Measurements from ENCODE around the gene FNDC1. TPM values are rescaled to one million over a fixed set of nuclear protein-coding genes. Genes with fewer than 3 reads are reported as not detected.
"Not testable (repeated sequence)": the region's sequence is repeated elsewhere in the genome, so short reads cannot be mapped to it uniquely, and the experiment has no call there.

FNDC1 gene
- total RNA-seq: not detected

DNA sequence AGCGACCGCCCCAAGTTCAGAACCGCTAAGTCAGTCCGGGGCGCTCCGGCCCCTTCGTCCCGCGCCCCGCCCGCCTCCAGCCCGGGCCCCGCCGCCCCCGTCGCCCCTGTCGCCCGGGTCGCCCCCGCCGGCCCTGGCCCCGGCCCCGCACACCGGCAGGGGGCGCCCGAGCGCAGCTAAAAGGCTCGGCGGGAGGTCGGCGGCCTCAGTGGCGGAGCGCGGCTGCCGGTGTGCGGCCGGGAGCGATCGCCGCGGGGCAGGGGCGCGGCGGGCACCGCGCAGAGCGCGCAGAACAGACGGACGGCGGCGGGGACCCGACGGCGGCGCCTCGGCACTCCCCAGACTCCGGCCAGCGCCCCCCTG is at the start of gene FNDC1:
Gene FNDC1 (plus strand): TSS at position 208 of the 363 bp plus-strand sequence. CDS start 197 bp downstream, outside the sequence.
- Mint-ChIP-seq H3K36me3 (ENCODE audit: low read depth) (no peaks in the 10 kb centered on the region), H3K9me3 (ENCODE audit: insufficient read depth) (no peaks in the 10 kb centered on the region), H3K4me1 (ENCODE audit: low read depth) (peaks cover 13% of the 10 kb centered on the region), H3K4me3 (peak within 1 kb of the TSS; percentile 53), H3K27me3 (ENCODE audit: low read depth) (peaks cover 77% of the 10 kb centered on the region), H3K27ac (no peak within 1 kb of the TSS)
- ATAC-seq (peak; percentile 93), DNase-seq (peak; percentile 64)
- ChIA-PET CTCF (interaction anchor here (0.6 to 1.3 kb wide), 3 partner anchors 9 to 293 kb away, joined by 3 to 4 read pairs (median 4); no protein-coding TSS in a partner anchor), POLR2A (no interaction called here)

DNA sequence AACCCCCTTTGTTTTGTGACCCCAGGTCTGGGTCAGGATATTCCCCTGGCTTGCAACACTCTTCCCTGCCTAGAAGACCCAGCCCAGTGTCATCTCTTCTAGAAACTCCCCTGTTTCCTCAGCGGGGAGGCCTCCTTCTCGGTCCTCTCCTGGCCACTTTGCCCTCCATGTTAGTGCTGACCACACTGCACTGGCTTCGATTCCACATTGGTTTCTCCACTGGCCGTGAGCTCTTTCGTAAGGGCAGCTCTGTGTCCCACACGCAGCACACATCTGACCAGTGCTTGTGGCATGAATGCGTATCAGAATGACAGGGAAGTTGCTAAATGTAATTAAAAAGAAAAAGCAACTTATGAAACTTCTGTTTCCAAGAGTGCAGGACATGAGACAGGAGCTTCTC is 49.4 kb upstream of the FNDC1 start:
- no peak for DNase-seq
- no peak for ATAC-seq
- peaks cover 2% of the 10 kb centered on the region for H3K27me3 Mint-ChIP-seq (ENCODE audit: low read depth)

DNA sequence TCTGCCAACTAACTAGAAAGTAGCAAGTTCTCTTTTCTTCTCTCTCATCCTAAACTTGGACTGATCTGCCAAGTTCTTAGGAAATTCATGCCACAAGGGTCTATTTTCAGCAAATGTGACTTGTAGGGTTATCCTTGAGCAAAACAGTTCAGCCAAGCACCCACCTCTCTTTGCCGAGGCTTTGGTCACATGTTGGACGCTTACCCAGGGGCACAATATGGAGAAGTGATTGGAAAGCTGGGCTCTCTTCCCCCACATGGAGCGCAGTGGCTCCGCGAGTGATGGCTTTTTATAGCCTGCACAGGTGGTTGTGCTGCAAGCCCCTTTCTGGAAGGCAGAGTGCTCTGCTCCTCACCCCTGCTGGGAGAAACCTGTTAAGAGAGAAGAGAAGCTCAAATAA is 47.7 kb upstream of the FNDC1 start:
- H3K27ac Mint-ChIP-seq: no peak overlapping the region
- H3K9me3 Mint-ChIP-seq (ENCODE audit: insufficient read depth): no peaks in the 10 kb centered on the region
- H3K27me3 Mint-ChIP-seq (ENCODE audit: low read depth): peaks cover 4% of the 10 kb centered on the region
- no peaks in the 10 kb centered on the region for H3K36me3 Mint-ChIP-seq (ENCODE audit: low read depth)
- no peak overlapping the region for H3K4me3 Mint-ChIP-seq
- ChIA-PET CTCF (interaction anchor here (0.6 to 1.5 kb wide), 5 partner anchors 8 to 113 kb away, joined by 3 to 6 read pairs (median 3); no protein-coding TSS in a partner anchor), POLR2A (interaction anchor here (1.2 kb wide), 1 partner anchor 14 kb away, joined by 3 read pairs; no protein-coding TSS in a partner anchor)
- no peak for ATAC-seq
- no peak for DNase-seq
- H3K4me1 Mint-ChIP-seq (ENCODE audit: low read depth): peaks cover 9% of the 10 kb centered on the region

More for the DNA sequence above, 49.4 kb upstream of the FNDC1 start:
- H3K4me1 Mint-ChIP-seq (ENCODE audit: low read depth): peaks cover 9% of the 10 kb centered on the region
- no peaks in the 10 kb centered on the region for H3K36me3 Mint-ChIP-seq (ENCODE audit: low read depth)
- ChIA-PET POLR2A (no interaction called here), CTCF (interaction anchor here (1.6 to 2.2 kb wide), 3 partner anchors 10 to 111 kb away, joined by 7 to 18 read pairs (median 9); no protein-coding TSS in a partner anchor)
- H3K4me3 Mint-ChIP-seq: no peak overlapping the region
- no peak overlapping the region for H3K27ac Mint-ChIP-seq
- H3K9me3 Mint-ChIP-seq (ENCODE audit: insufficient read depth): no peaks in the 10 kb centered on the region

GRCh38 chr6:159122453-159122852 is 46.7 kb upstream of the FNDC1 start:
- POLR2A ChIA-PET: interaction anchor here (1.2 kb wide), 1 partner anchor 15 kb away, joined by 3 read pairs; no protein-coding TSS in a partner anchor
- no peak for DNase-seq
- Mint-ChIP-seq H3K9me3 (ENCODE audit: insufficient read depth) (no peaks in the 10 kb centered on the region), H3K36me3 (ENCODE audit: low read depth) (no peaks in the 10 kb centered on the region), H3K27ac (no peak overlapping the region), H3K4me1 (ENCODE audit: low read depth) (peaks cover 9% of the 10 kb centered on the region), H3K4me3 (no peak overlapping the region), H3K27me3 (ENCODE audit: low read depth) (peaks cover 4% of the 10 kb centered on the region)
- CTCF ChIA-PET: interaction anchor here (1.2 to 1.9 kb wide), 4 partner anchors 10 to 114 kb away, joined by 3 to 6 read pairs (median 4); no protein-coding TSS in a partner anchor
- ATAC-seq: no peak

DNA sequence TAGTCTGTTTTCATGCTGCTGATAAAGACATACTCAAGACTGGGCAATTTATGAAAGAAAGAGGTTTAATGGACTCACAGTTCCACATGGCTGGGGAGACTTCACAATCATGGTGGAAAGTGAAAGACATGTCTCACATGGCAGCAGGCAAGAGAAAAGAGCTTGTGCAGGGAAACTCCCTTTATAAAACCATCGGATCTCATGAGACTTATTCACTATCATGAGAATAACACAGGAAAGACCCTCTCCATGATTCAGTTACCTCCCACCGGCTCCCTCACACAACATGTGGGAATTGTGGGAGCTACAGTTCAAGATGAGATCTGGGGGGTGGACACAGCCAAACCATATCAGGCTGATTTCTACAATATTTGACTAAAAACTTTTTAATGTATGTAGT is 45.4 kb upstream of the FNDC1 start:
- DNase-seq; POLR2A ChIA-PET; H3K27me3 Mint-ChIP-seq (ENCODE audit: low read depth); H3K9me3 Mint-ChIP-seq (ENCODE audit: insufficient read depth); H3K27ac Mint-ChIP-seq; H3K4me3 Mint-ChIP-seq; H3K4me1 Mint-ChIP-seq (ENCODE audit: low read depth); ATAC-seq; H3K36me3 Mint-ChIP-seq (ENCODE audit: low read depth): not testable (repeated sequence)
- CTCF ChIA-PET: interaction anchor here (1.9 to 4.6 kb wide), 2 partner anchors 9 to 115 kb away, joined by 4 to 18 read pairs; no protein-coding TSS in a partner anchor

GRCh38 chr6:159125014-159125609 is 44.1 kb upstream of the FNDC1 start:
- no peaks in the 10 kb centered on the region for H3K9me3 Mint-ChIP-seq (ENCODE audit: insufficient read depth)
- ChIA-PET POLR2A (no interaction called here), CTCF (interaction anchor here (1.0 to 4.6 kb wide), 4 partner anchors 9 to 117 kb away, joined by 3 to 18 read pairs (median 6); no protein-coding TSS in a partner anchor)
- peaks cover 4% of the 10 kb centered on the region for H3K27me3 Mint-ChIP-seq (ENCODE audit: low read depth)
- ATAC-seq (no peak), DNase-seq (no peak)
- H3K4me1 Mint-ChIP-seq (ENCODE audit: low read depth): peaks cover 4% of the 10 kb centered on the region
- no peak overlapping the region for H3K4me3 Mint-ChIP-seq
- no peaks in the 10 kb centered on the region for H3K36me3 Mint-ChIP-seq (ENCODE audit: low read depth)
- no peak overlapping the region for H3K27ac Mint-ChIP-seq

GRCh38 chr6:159125951-159126352 is 43.2 kb upstream of the FNDC1 start:
- Mint-ChIP-seq H3K9me3 (ENCODE audit: insufficient read depth) (no peaks in the 10 kb centered on the region), H3K4me1 (ENCODE audit: low read depth) (no peaks in the 10 kb centered on the region), H3K27ac (no peak overlapping the region), H3K4me3 (no peak overlapping the region), H3K27me3 (ENCODE audit: low read depth) (peaks cover 4% of the 10 kb centered on the region), H3K36me3 (ENCODE audit: low read depth) (no peaks in the 10 kb centered on the region)
- ChIA-PET POLR2A (interaction anchor here (0.9 kb wide), 2 partner anchors 15 to 81 kb away, joined by 3 read pairs; no protein-coding TSS in a partner anchor), CTCF (interaction anchor here (1.7 to 4.6 kb wide), 3 partner anchors 9 to 118 kb away, joined by 6 to 18 read pairs (median 14); no protein-coding TSS in a partner anchor)
- no peak for DNase-seq
- no peak for ATAC-seq

- H3K27ac Mint-ChIP-seq: no peak overlapping the region
- ATAC-seq: no peak
These were observed 42.6 kb upstream of the FNDC1 start for GRCh38 chr6:159126590-159126989.

DNA sequence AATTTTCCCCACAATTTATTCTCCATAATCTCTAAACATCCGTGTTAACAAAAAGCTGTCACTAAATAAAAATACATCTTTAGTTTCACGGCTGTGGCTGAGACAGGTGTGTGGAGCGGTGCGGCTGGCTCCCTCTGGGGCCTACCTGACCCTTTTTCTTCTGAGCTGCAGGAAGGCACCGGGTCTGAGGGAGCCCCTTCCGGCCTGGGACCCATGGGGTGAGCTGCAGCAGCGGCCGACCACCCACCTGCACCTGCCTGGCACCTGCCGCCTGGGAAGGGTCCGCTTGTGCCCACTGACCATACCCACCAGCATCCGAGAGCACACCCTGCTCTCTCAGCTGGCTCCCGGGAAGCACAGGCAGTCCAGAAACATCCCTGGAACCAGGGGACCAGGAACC is 41.5 kb upstream of the FNDC1 start:
- ATAC-seq: no peak
- Mint-ChIP-seq H3K27me3 (ENCODE audit: low read depth) (peaks cover 4% of the 10 kb centered on the region), H3K27ac (no peak overlapping the region), H3K4me3 (no peak overlapping the region), H3K36me3 (ENCODE audit: low read depth) (no peaks in the 10 kb centered on the region), H3K9me3 (ENCODE audit: insufficient read depth) (no peaks in the 10 kb centered on the region), H3K4me1 (ENCODE audit: low read depth) (no peaks in the 10 kb centered on the region)
- no peak for DNase-seq
- POLR2A ChIA-PET: no interaction called here
- CTCF ChIA-PET: interaction anchor here (1.1 to 3.0 kb wide), 3 partner anchors 18 to 119 kb away, joined by 4 to 14 read pairs (median 6); no protein-coding TSS in a partner anchor

More at GRCh38 chr6:159126590-159126989, 42.6 kb upstream of the FNDC1 start:
- no peak for DNase-seq
- no peak overlapping the region for H3K4me3 Mint-ChIP-seq
- ChIA-PET POLR2A (interaction anchor here (0.9 kb wide), 2 partner anchors 16 to 81 kb away, joined by 3 read pairs; no protein-coding TSS in a partner anchor), CTCF (interaction anchor here (1.7 to 4.6 kb wide), 3 partner anchors 8 to 118 kb away, joined by 6 to 18 read pairs (median 14); no protein-coding TSS in a partner anchor)
- no peaks in the 10 kb centered on the region for H3K9me3 Mint-ChIP-seq (ENCODE audit: insufficient read depth)
- H3K36me3 Mint-ChIP-seq (ENCODE audit: low read depth): no peaks in the 10 kb centered on the region
- H3K27me3 Mint-ChIP-seq (ENCODE audit: low read depth): peaks cover 4% of the 10 kb centered on the region
- no peaks in the 10 kb centered on the region for H3K4me1 Mint-ChIP-seq (ENCODE audit: low read depth)

GRCh38 chr6:159128978-159129377 is 40.2 kb upstream of the FNDC1 start:
- no peak overlapping the region for H3K27ac Mint-ChIP-seq
- DNase-seq: no peak
- POLR2A ChIA-PET: no interaction called here
- H3K4me3 Mint-ChIP-seq: no peak overlapping the region
- H3K9me3 Mint-ChIP-seq (ENCODE audit: insufficient read depth): no peaks in the 10 kb centered on the region
- no peaks in the 10 kb centered on the region for H3K4me1 Mint-ChIP-seq (ENCODE audit: low read depth)
- H3K27me3 Mint-ChIP-seq (ENCODE audit: low read depth): peaks cover 2% of the 10 kb centered on the region
- no peak for ATAC-seq
- CTCF ChIA-PET: interaction anchor here (0.9 to 3.0 kb wide), 6 partner anchors 19 to 120 kb away, joined by 3 to 14 read pairs (median 4); no protein-coding TSS in a partner anchor
- H3K36me3 Mint-ChIP-seq (ENCODE audit: low read depth): no peaks in the 10 kb centered on the region

- Mint-ChIP-seq H3K4me3 (no peak overlapping the region), H3K27me3 (ENCODE audit: low read depth) (peaks cover 5% of the 10 kb centered on the region), H3K36me3 (ENCODE audit: low read depth) (no peaks in the 10 kb centered on the region), H3K4me1 (ENCODE audit: low read depth) (peaks cover 5% of the 10 kb centered on the region), H3K9me3 (ENCODE audit: insufficient read depth) (no peaks in the 10 kb centered on the region), H3K27ac (no peak overlapping the region)
- ChIA-PET CTCF (interaction anchor here (8.3 kb wide), 1 partner anchor 19 kb away, joined by 170 read pairs; no protein-coding TSS in a partner anchor), POLR2A (no interaction called here)
- DNase-seq (no peak), ATAC-seq (no peak)
These were observed 38.4 kb upstream of the FNDC1 start for GRCh38 chr6:159130846-159131245.

DNA sequence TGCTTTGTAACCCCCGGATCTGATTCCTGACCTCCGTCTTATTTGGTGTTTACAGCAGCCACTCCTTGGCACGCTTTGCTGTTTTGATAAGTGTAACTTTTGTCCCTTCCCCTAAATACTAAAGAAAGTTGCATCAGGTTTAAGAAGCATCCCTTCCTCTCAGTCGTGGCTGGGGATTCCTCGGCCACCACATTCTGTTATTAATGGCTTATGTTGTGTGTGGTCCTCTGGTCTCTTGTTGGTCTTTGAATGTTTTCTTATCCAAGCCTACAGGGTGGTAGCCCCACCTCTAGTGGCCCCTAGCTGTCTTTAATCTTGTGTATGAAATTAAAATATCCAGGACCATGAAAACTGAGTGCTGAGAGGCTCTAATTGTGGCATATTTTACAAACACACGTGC is 37.5 kb upstream of the FNDC1 start:
- DNase-seq (no peak), ATAC-seq (no peak)
- POLR2A ChIA-PET: no interaction called here
- CTCF ChIA-PET: interaction anchor here (1.5 to 8.3 kb wide), 2 partner anchors 8 to 20 kb away, joined by 4 to 170 read pairs; no protein-coding TSS in a partner anchor
- Mint-ChIP-seq H3K4me3 (no peak overlapping the region), H3K27ac (no peak overlapping the region), H3K4me1 (ENCODE audit: low read depth) (peaks cover 5% of the 10 kb centered on the region), H3K36me3 (ENCODE audit: low read depth) (no peaks in the 10 kb centered on the region), H3K27me3 (ENCODE audit: low read depth) (peaks cover 4% of the 10 kb centered on the region), H3K9me3 (ENCODE audit: insufficient read depth) (no peaks in the 10 kb centered on the region)
